Measurements from ENCODE around the gene RGSL1. TPM values are rescaled to one million over a fixed set of nuclear protein-coding genes. Genes with fewer than 3 reads are reported as not detected.
A peak's percentile ranks its signal among the peaks of the same experiment; 100 is the strongest.
"Not testable (repeated sequence)": the region's sequence is repeated elsewhere in the genome, so short reads cannot be mapped to it uniquely, and the experiment has no call there.

Gene RGSL1
- total RNA-seq, 1 experiment from 2014 or later = not detected

DNA sequence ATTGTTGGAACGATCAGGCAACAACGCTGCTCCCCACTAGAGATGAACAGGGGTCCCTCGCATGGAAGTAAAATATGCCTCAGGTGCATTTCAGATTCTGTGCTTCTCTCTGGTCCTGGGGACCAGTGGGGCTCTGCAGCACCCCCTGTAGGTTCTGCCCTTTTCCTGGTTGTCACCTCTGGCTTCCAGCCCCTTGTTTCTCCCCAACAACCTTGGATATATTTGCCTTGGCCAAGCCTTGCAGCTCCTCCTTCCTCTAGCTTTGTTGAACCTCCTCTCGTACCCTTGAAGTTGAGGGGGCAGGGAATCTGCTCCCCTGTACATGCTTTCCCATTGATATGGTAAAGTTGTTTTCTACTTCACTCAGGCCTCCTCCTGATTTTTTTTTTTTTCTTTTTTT, 5.4 kb upstream of the RGSL1 start:
- intact Hi-C loops (cut with micrococcal nuclease; ENCODE audit: unreplicated experiment) = loop anchor here (2.0 kb wide), 1 partner anchor 340 kb away; no protein-coding TSS in a partner anchor
- H3K36me3 ChIP-seq (ENCODE audit: control insufficient read depth, insufficient read depth, low read length) = no peaks in the 10 kb centered on the region
- no peaks in the 10 kb centered on the region for H3K4me1 ChIP-seq (ENCODE audit: control insufficient read depth, insufficient read depth, low read length)
- no peaks in the 10 kb centered on the region for H3K9me3 ChIP-seq (ENCODE audit: control insufficient read depth, insufficient read depth, low read depth, low read length)
- ATAC-seq = no peak
- DNase-seq (ENCODE audit: low read depth, low spot score) = no peak
- in situ Hi-C loops (cut with HindIII; ENCODE audit: low pct_unique_long_range_greater_than_20kb, low sequenced_read_pairs) = no loop called here
- no peak overlapping the region for H3K27ac ChIP-seq (ENCODE audit: low read length)
- CTCF ChIA-PET = interaction anchor here (0.7 kb wide), 1 partner anchor 339 kb away, joined by 4 read pairs; no protein-coding TSS in a partner anchor
- no peak overlapping the region for H3K4me3 ChIP-seq (ENCODE audit: low read depth in 2 of 2, low read length in 2 of 2)
- no peak for TF ChIP-seq REST (IDR thresholded peaks at IDR 0.05; ENCODE audit: insufficient read depth in 1 of 2, low read depth in 2 of 2, low read length in 1 of 2)
- TF ChIP-seq TCF7L2 (IDR thresholded peaks at IDR 0.05; ENCODE audit: low read depth, low read length) = no peak
- TF ChIP-seq POLR2AphosphoS5 (IDR thresholded peaks at IDR 0.05; ENCODE audit: low read depth, low read length) = no peak
- TF ChIP-seq SIN3A (IDR thresholded peaks at IDR 0.05; ENCODE audit: borderline replicate concordance, insufficient read depth, low read depth, low read length) = no peak
- no peak for TF ChIP-seq CTCF (IDR thresholded peaks at IDR 0.05)
- no peaks in the 10 kb centered on the region for H3K27me3 ChIP-seq (ENCODE audit: control insufficient read depth, insufficient read depth, low read length)
- POLR2A ChIA-PET = no interaction called here
- no TSS peak for BruUV-seq (replicated peaks)

DNA sequence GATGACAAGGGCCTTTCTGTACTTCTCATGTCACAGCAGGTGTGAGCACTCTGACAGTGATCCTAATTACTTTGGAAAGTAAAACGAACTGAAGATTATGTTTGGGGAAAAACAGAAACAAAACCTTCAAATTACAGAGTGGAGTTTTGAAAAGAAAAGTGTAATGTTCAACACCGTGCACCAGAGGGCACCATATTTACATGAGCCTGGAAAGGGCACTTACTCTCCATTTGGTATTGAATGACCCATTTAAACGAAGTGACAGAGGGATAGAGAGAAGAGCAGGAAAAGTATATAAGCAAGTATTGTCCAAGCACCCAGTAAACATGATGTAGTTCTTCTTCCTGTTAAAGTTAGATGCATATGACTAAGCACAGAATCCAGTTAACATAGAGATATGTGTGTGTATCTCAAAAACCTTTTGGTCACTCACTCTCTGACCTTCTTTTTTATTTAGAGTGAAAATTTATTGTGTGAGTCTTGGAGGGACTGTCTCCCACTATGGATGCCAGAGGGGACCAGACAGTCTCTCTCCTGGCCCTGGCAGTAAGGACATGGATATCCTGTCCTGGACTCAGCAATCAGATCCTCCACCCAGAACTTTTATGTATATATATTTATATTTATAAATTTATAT, 3.8 kb upstream of the RGSL1 start:
- Histone ChIP-seq H3K9me3 (ENCODE audit: control insufficient read depth, insufficient read depth, low read depth, low read length) (no peaks in the 10 kb centered on the region), H3K4me3 (ENCODE audit: low read depth in 2 of 2, low read length in 2 of 2) (no peak overlapping the region), H3K36me3 (ENCODE audit: control insufficient read depth, insufficient read depth, low read length) (no peaks in the 10 kb centered on the region), H3K27ac (ENCODE audit: low read length) (no peak overlapping the region), H3K4me1 (ENCODE audit: control insufficient read depth, insufficient read depth, low read length) (no peaks in the 10 kb centered on the region), H3K27me3 (ENCODE audit: control insufficient read depth, insufficient read depth, low read length) (no peaks in the 10 kb centered on the region)
- no peak for TF ChIP-seq POLR2AphosphoS5 (IDR thresholded peaks at IDR 0.05; ENCODE audit: low read depth, low read length)
- peak; percentile 77 for TF ChIP-seq CTCF (IDR thresholded peaks at IDR 0.05)
- TF ChIP-seq REST (IDR thresholded peaks at IDR 0.05; ENCODE audit: insufficient read depth in 1 of 2, low read depth in 2 of 2, low read length in 1 of 2) = no peak
- CTCF ChIA-PET = no interaction called here
- in situ Hi-C loops (cut with HindIII; ENCODE audit: low pct_unique_long_range_greater_than_20kb, low sequenced_read_pairs) (no loop called here), intact Hi-C loops (cut with micrococcal nuclease; ENCODE audit: unreplicated experiment) (loop anchor here (1.0 kb wide), 1 partner anchor 149 kb away; no protein-coding TSS in a partner anchor)
- POLR2A ChIA-PET = no interaction called here
- no TSS peak for BruUV-seq (replicated peaks)
- DNase-seq (ENCODE audit: low read depth, low spot score) (peak; percentile 30), ATAC-seq (peak; percentile 75)

DNA sequence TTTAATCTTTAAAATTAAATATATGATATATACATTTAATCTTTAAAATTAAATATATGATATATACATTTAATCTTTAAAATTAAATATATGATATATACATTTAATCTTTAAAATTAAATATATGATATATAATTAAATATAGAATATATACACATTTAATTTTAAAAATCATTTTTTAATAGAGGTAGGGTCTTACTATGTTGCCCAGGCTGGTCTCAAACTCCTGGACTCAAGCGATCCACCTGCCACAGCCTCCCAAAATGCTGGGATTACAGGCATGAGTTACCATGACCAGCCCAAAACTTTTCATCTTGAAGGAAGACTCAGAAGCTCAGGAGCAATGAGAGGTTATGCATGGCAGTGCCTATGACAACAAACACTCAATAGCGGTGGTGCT, 2.8 kb upstream of the RGSL1 start:
- H3K27ac ChIP-seq (ENCODE audit: low read length); H3K27me3 ChIP-seq (ENCODE audit: control insufficient read depth, insufficient read depth, low read length); CTCF ChIA-PET; ATAC-seq; POLR2A ChIA-PET; H3K36me3 ChIP-seq (ENCODE audit: control insufficient read depth, insufficient read depth, low read length); intact Hi-C loops (cut with micrococcal nuclease; ENCODE audit: unreplicated experiment); H3K9me3 ChIP-seq (ENCODE audit: control insufficient read depth, insufficient read depth, low read depth, low read length); in situ Hi-C loops (cut with HindIII; ENCODE audit: low pct_unique_long_range_greater_than_20kb, low sequenced_read_pairs); BruUV-seq (replicated peaks); DNase-seq (ENCODE audit: low read depth, low spot score); H3K4me3 ChIP-seq (ENCODE audit: low read depth in 2 of 2, low read length in 2 of 2); H3K4me1 ChIP-seq (ENCODE audit: control insufficient read depth, insufficient read depth, low read length): not testable (repeated sequence)

Measured in Panc1 (cell line).